Transverse colon (tissue), 4 donors: Measurements from ENCODE around the gene BTN3A1. TPM values are rescaled to one million over a fixed set of nuclear protein-coding genes. Genes with fewer than 3 reads are reported as not detected.

Experiments used
- DNase-seq: peaks from one replicate; pipeline ENCODE4 v3.0.0-alpha.2; 2019
- H3K27ac ChIP-seq, 4 donors: fragments of 200-600 bp; sonication (generic); 2 replicates each; pipeline ENCODE4 v1.5.1; 2016 to 2018; ENCODE audit warnings: inconsistent platforms in 4 of 4
- H3K27me3 ChIP-seq: fragments of 200-600 bp; sonication (generic); 2 replicates; pipeline ENCODE4 v1.5.1; 2017; ENCODE audit warnings: inconsistent platforms
- H3K36me3 ChIP-seq, 4 donors: fragments of 200-600 bp; sonication (generic); 2 replicates each; pipeline ENCODE4 v1.5.1; 2017 to 2019; ENCODE audit warnings: inconsistent platforms in 4 of 4
- H3K4me1 ChIP-seq, 4 donors: fragments of 200-600 bp; sonication (generic); 2 replicates each; pipeline ENCODE4 v1.5.1; 2017 to 2020; ENCODE audit warnings: inconsistent platforms in 4 of 4
- H3K4me3 ChIP-seq, 4 donors: fragments of 200-600 bp; sonication (generic); 1 replicate in 1 of 4; 2 replicates in 3 of 4; pipeline versions ENCODE4 v1.5.1 to v1.6.1; 2017 to 2019; ENCODE audit warnings: inconsistent platforms in 4 of 4
- H3K9me3 ChIP-seq, 2 donors: fragments of 200-600 bp; sonication (generic); 2 replicates each; pipeline ENCODE4 v1.5.1; 2017 to 2019; ENCODE audit warnings: inconsistent platforms in 2 of 2
- CTCF ChIP-seq, 5 experiments: fragments of 200-600 bp in 3 of 5; fragments of 450-650 bp in 2 of 5; sonication (generic) in 3 of 5; IDR thresholded peaks; 1 replicate in 2 of 5; 2 replicates in 3 of 5; pipeline ENCODE4 v1.5.1; 2016 to 2017; ENCODE audit warnings: antibody characterized with exemption in 5 of 5, inconsistent platforms in 3 of 5, mild to moderate bottlenecking in 2 of 5, moderate library complexity in 1 of 5
- EP300 ChIP-seq: sonication (generic); formaldehyde crosslinking; IDR thresholded peaks from one replicate; pipeline ENCODE4 v1.6.1; 2017; ENCODE audit warnings: antibody characterized with exemption, low read depth
- POLR2A ChIP-seq: fragments of 450-650 bp; IDR thresholded peaks from one replicate; pipeline ENCODE4 v1.6.1; 2016; ENCODE audit warnings: antibody characterized with exemption, mild to moderate bottlenecking, moderate library complexity
- POLR2AphosphoS5 ChIP-seq, 3 donors: sonication (generic); formaldehyde crosslinking; IDR thresholded peaks; one replicate each; pipeline ENCODE4 v1.6.1; 2016; ENCODE audit warnings: antibody characterized with exemption in 3 of 3
- WGBS, 2 donors: methylation state at CpG; one replicate each; pipeline ENCODE4 v1.1.5; 2018; ENCODE audit warnings: low coverage in 1 of 2; 5-methylcytosine and 5-hydroxymethylcytosine counted together
- in situ Hi-C, 4 donors: fragments of 200-750 bp; cut with MboI; loops; one replicate each; pipeline versions ENCODE4 v1.15.0 to v1.15.1; 2017; ENCODE audit warnings: low sequenced_read_pairs in 3 of 4, low pct_ligation_motif_present in 1 of 4, low pct_unique_long_range_greater_than_20kb in 1 of 4
- intact Hi-C: fragments of 100-400 bp; cut with DNase I; formaldehyde crosslinking; loops from one replicate; pipeline ENCODE4 v1.15.1; 2023; ENCODE audit warnings: low total_unique reads
- total RNA-seq, 4 donors: library from RNA; depleted of rRNA; stranded (reverse); fragments of >200 nt; gene quantifications; one replicate each; pipeline ENCODE4 v1.1.0, GENCODE V29; 2016

The BTN3A1 gene
- total RNA-seq, 4 donors from 2014 or later: 15.7 to 43.2 (median 20.4) TPM

GRCh38 chr6:26380256-26380655, 21.8 kb upstream of the BTN3A1 start:
- H3K27me3 ChIP-seq: no peaks in the 10 kb centered on the region
- intact Hi-C loops: loop anchor here (5.0 kb wide), 1 partner anchor 167 kb away; no protein-coding TSS in a partner anchor
- 54% methylated on average over 3 of the region's 3 CpGs; no CpG with 5 or more reads in 1 of the 2 donors for WGBS, 2 donors
- H3K4me3 ChIP-seq: no peak overlapping the region
- peaks cover 0 to 17% (median 9%) of the 10 kb centered on the region in 4 donors for H3K4me1 ChIP-seq
- H3K36me3 ChIP-seq: peaks cover 0 to 5% (median 0%) of the 10 kb centered on the region in 4 donors
- TF ChIP-seq POLR2AphosphoS5 (IDR thresholded peaks at IDR 0.05): no peak
- no peak for TF ChIP-seq POLR2A
- no peak for TF ChIP-seq EP300
- no peak for TF ChIP-seq CTCF (IDR thresholded peaks at IDR 0.05)
- no peak for DNase-seq
- no peak overlapping the region for H3K27ac ChIP-seq
- in situ Hi-C loops: no loop called here
- H3K9me3 ChIP-seq: no peaks in the 10 kb centered on the region

- TF ChIP-seq EP300 (no peak), CTCF (IDR thresholded peaks at IDR 0.05) (no peak), POLR2A (no peak), POLR2AphosphoS5 (IDR thresholded peaks at IDR 0.05) (no peak)
- in situ Hi-C loops: no loop called here
- DNase-seq: no peak
- intact Hi-C loops: loop anchor here (5.0 kb wide), 1 partner anchor 165 kb away; no protein-coding TSS in a partner anchor
- no peaks in the 10 kb centered on the region for H3K27me3 ChIP-seq
- WGBS, 2 donors: 80 to 92% methylated on average over 1 to 6 of the region's 6 CpGs
- H3K4me1 ChIP-seq: peaks cover 0 to 17% (median 9%) of the 10 kb centered on the region in 4 donors
- H3K36me3 ChIP-seq: no peaks in the 10 kb centered on the region
- H3K4me3 ChIP-seq: no peak overlapping the region
- no peak overlapping the region for H3K27ac ChIP-seq
- H3K9me3 ChIP-seq: no peaks in the 10 kb centered on the region
These were observed 20.0 kb upstream of the BTN3A1 start for GRCh38 chr6:26382121-26382520.

- H3K27ac ChIP-seq: peak overlapping the region; percentile 74 to 85 (median 80)
- intact Hi-C loops: loop anchor here (5.0 kb wide), 1 partner anchor 163 kb away; no protein-coding TSS in a partner anchor
- WGBS, 2 donors: 5 to 7% methylated on average over 2 to 7 of the region's 7 CpGs
- no peaks in the 10 kb centered on the region for H3K27me3 ChIP-seq
- in situ Hi-C loops: no loop called here
- no peak for TF ChIP-seq EP300
- TF ChIP-seq CTCF (IDR thresholded peaks at IDR 0.05): no peak
- peak; percentile 21 for TF ChIP-seq POLR2A
- TF ChIP-seq POLR2AphosphoS5 (IDR thresholded peaks at IDR 0.05): peak in 1 of 3 donors; percentile 33
- H3K9me3 ChIP-seq: no peaks in the 10 kb centered on the region
- no peaks in the 10 kb centered on the region for H3K36me3 ChIP-seq
- peak overlapping the region; percentile 36 to 88 (median 70) for H3K4me3 ChIP-seq
- peak; percentile 50 for DNase-seq
- H3K4me1 ChIP-seq: peaks cover 0 to 17% (median 9%) of the 10 kb centered on the region in 4 donors
These were observed 18.3 kb upstream of the BTN3A1 start for GRCh38 chr6:26383624-26384417.

- no peaks in the 10 kb centered on the region for H3K9me3 ChIP-seq
These were observed 16.3 kb upstream of the BTN3A1 start for GRCh38 chr6:26385734-26386125.

More at GRCh38 chr6:26385734-26386125, 16.3 kb upstream of the BTN3A1 start:
- DNase-seq: no peak
- Histone ChIP-seq H3K36me3 (peaks cover 0 to 8% (median 0%) of the 10 kb centered on the region in 4 donors), H3K4me3 (no peak overlapping the region), H3K27ac (no peak overlapping the region), H3K27me3 (no peaks in the 10 kb centered on the region), H3K4me1 (peaks cover 0 to 17% (median 9%) of the 10 kb centered on the region in 4 donors)
- in situ Hi-C loops: no loop called here
- 93 to 100% methylated on average over 1 to 9 of the region's 9 CpGs for WGBS, 2 donors
- TF ChIP-seq POLR2A: no peak
- no peak for TF ChIP-seq CTCF (IDR thresholded peaks at IDR 0.05)
- TF ChIP-seq EP300: no peak
- no peak for TF ChIP-seq POLR2AphosphoS5 (IDR thresholded peaks at IDR 0.05)
- intact Hi-C loops: no loop called here
